SU-DHL-6 (cell line): ENCODE measurements around the gene PITHD1.

Source experiments
- H2AFZ ChIP-seq: fragments of 200-600 bp; sonication (generic); 2 replicates; pipeline ENCODE4 v1.6.1; 2014; ENCODE audit warnings: low read depth, mild to moderate bottlenecking, moderate library complexity, mixed read lengths, antibody characterized with exemption, low read length; ENCODE audit not compliant: severe bottlenecking
- H3F3A ChIP-seq: fragments of 200-600 bp; shearing (Covaris generic); 2 replicates; pipeline ENCODE4 v1.6.0; 2016; ENCODE audit warnings: antibody characterized with exemption, mild to moderate bottlenecking; ENCODE audit not compliant: insufficient read depth
- H3K27ac ChIP-seq: fragments of 200-600 bp; sonication (generic); 2 replicates; pipeline ENCODE4 v1.5.1; 2016; ENCODE audit warnings: low read depth, mild to moderate bottlenecking, low read length, moderate library complexity, mixed read lengths
- H3K27me3 ChIP-seq: fragments of 200-600 bp; sonication (generic), shearing (Covaris generic); 2 replicates; pipeline ENCODE4 v1.6.0; 2014; ENCODE audit warnings: mild to moderate bottlenecking, low read length
- H3K36me3 ChIP-seq: fragments of 200-600 bp; sonication (generic); 2 replicates; pipeline ENCODE4 v1.6.1; 2014; ENCODE audit warnings: mild to moderate bottlenecking, low read length, mixed read lengths
- H3K4me2 ChIP-seq: fragments of 300-600, 200-600 bp; shearing (Covaris generic), sonication (generic); 2 replicates; pipeline ENCODE4 v1.6.0; 2014; ENCODE audit warnings: low read length, low read depth, mild to moderate bottlenecking; ENCODE audit not compliant: poor library complexity, severe bottlenecking
- H3K4me3 ChIP-seq: fragments of 200-600 bp; sonication (generic); 2 replicates; pipeline ENCODE4 v1.5.1; 2014; ENCODE audit warnings: antibody characterized with exemption, low read length, mild to moderate bottlenecking, mixed read lengths; ENCODE audit not compliant: insufficient read depth, poor library complexity, severe bottlenecking
- H3K79me2 ChIP-seq: fragments of 200-600 bp; sonication (generic); 2 replicates; pipeline ENCODE4 v1.6.1; 2014; ENCODE audit warnings: mild to moderate bottlenecking, low read length, moderate library complexity; ENCODE audit not compliant: insufficient read depth
- H3K9ac ChIP-seq: fragments of 200-600 bp; sonication (generic); 2 replicates; pipeline ENCODE4 v1.7.0; 2014; ENCODE audit warnings: mild to moderate bottlenecking, low read length
- H3K9me2 ChIP-seq: fragments of 200-600 bp; sonication (generic); replicated peaks from 2 replicates; pipeline ENCODE4 v1.6.1; 2014; ENCODE audit warnings: low read length; ENCODE audit not compliant: insufficient read depth
- H3K9me3 ChIP-seq: fragments of 200-600 bp; sonication (generic); 2 replicates; pipeline ENCODE4 v1.6.1; 2014; ENCODE audit warnings: low read length, mixed read lengths; ENCODE audit not compliant: insufficient read depth
- H4K20me1 ChIP-seq: fragments of 200-600 bp; sonication (generic); 2 replicates; pipeline ENCODE4 v1.6.1; 2014; ENCODE audit warnings: low read depth, mild to moderate bottlenecking, antibody characterized with exemption, low read length, moderate library complexity, mixed read lengths
- CTCF ChIP-seq: fragments of 200-600 bp; sonication (generic); IDR thresholded peaks from one replicate; pipeline ENCODE4 v1.5.1; 2017; ENCODE audit warnings: antibody characterized with exemption, mild to moderate bottlenecking, low read length, moderate library complexity; ENCODE audit not compliant: insufficient read depth, poor library complexity, severe bottlenecking
- EZH2phosphoT487 ChIP-seq: fragments of 200-600 bp; sonication (generic), shearing (Covaris generic); conservative IDR thresholded peaks from 2 replicates; pipeline ENCODE4 v1.6.1; 2018; ENCODE audit warnings: mild to moderate bottlenecking, antibody characterized with exemption, low read length, moderate library complexity, mixed read lengths

PITHD1 gene

GRCh38 chr1:23743287-23744152, 34.7 kb upstream of the PITHD1 start, which contains the start of gene ELOA:
TSS of gene ELOA (plus strand) at chr1:23743471. CDS start at chr1:23743504, 33 bp downstream.
- Histone ChIP-seq H4K20me1 (no peaks in the 10 kb centered on the region), H3K79me2 (peaks cover 47% of the 10 kb centered on the region), H3K27ac (peak within 1 kb of the TSS; percentile 48), H3K27me3 (no peaks in the 10 kb centered on the region), H3F3A (peaks cover 21% of the 10 kb centered on the region), H3K36me3 (no peaks in the 10 kb centered on the region), H3K4me2 (peak within 1 kb of the TSS; percentile 74), H3K9me2 (no peaks in the 10 kb centered on the region), H2AFZ (peak within 1 kb of the TSS; percentile 91), H3K9me3 (no peaks in the 10 kb centered on the region), H3K9ac (peak within 1 kb of the TSS; percentile 88), H3K4me3 (peak within 1 kb of the TSS; percentile 81)
- TF ChIP-seq CTCF (no peak), EZH2phosphoT487 (no peak)

GRCh38 chr1:23745515-23745914, 32.7 kb upstream of the PITHD1 start:
- peaks cover 21% of the 10 kb centered on the region for H3F3A ChIP-seq
- no peaks in the 10 kb centered on the region for H3K9me3 ChIP-seq
- H3K27ac ChIP-seq = peak overlapping the region; percentile 48; the same call in 1 of the 2 replicates
- H3K9ac ChIP-seq = peak overlapping the region; percentile 88; the same call in 1 of the 2 replicates
- H3K36me3 ChIP-seq = no peaks in the 10 kb centered on the region
- H3K4me3 ChIP-seq = peak overlapping the region; percentile 81
- H3K4me2 ChIP-seq = peak overlapping the region; percentile 74
- H2AFZ ChIP-seq = no peak overlapping the region
- no peaks in the 10 kb centered on the region for H3K9me2 ChIP-seq
- H4K20me1 ChIP-seq = no peaks in the 10 kb centered on the region
- TF ChIP-seq CTCF (peak; percentile 25), EZH2phosphoT487 (no peak)
- no peaks in the 10 kb centered on the region for H3K27me3 ChIP-seq
- H3K79me2 ChIP-seq = peaks cover 48% of the 10 kb centered on the region

GRCh38 chr1:23748016-23748415, 30.2 kb upstream of the PITHD1 start:
- peaks cover 51% of the 10 kb centered on the region for H3K79me2 ChIP-seq
- H3K4me3 ChIP-seq = no peak overlapping the region
- H2AFZ ChIP-seq = no peak overlapping the region
- H3K27ac ChIP-seq = no peak overlapping the region
- peaks cover 10% of the 10 kb centered on the region; the same call in 1 of the 2 replicates for H3K36me3 ChIP-seq
- H3K9ac ChIP-seq = no peak overlapping the region
- H3K9me2 ChIP-seq = no peaks in the 10 kb centered on the region
- H4K20me1 ChIP-seq = no peaks in the 10 kb centered on the region
- no peaks in the 10 kb centered on the region for H3K9me3 ChIP-seq
- H3K4me2 ChIP-seq = no peak overlapping the region
- H3K27me3 ChIP-seq = no peaks in the 10 kb centered on the region
- TF ChIP-seq CTCF (no peak), EZH2phosphoT487 (no peak)
- peaks cover 10% of the 10 kb centered on the region for H3F3A ChIP-seq
